GM18498 (cell line): ENCODE results near the gene HSPA2.
"Not testable (repeated sequence)": the region's sequence is repeated elsewhere in the genome, so short reads cannot be mapped to it uniquely, and the experiment has no call there.

Experiments
- ATAC-seq: cut with Tn5 transposase; IDR thresholded peaks from one replicate; pipeline ENCODE4 v1.9.1; 2021; ENCODE audit warnings: mild to moderate bottlenecking, moderate library complexity; ENCODE audit not compliant: unreplicated experiment

Gene HSPA2

DNA sequence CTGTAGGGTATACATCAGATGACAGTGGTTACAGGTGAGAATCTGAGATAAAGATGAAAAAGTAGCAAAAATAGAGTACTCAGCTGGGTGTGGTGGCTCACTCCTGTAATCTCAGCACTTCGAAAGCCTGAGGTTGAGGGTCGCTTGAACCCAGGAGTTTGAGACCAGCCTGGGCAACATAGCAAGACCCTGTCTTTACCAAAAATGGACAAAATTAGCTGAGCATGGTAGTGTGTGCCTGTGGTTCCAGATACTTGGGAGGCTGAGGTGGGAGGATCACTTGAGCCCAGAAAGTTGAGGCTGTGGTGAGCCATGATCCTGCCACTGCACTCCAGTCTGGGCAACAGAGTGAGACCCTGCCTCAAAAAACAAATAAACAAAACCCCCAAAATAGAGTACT, 17.7 kb downstream of the HSPA2 start:
- not testable (repeated sequence) for ATAC-seq

DNA sequence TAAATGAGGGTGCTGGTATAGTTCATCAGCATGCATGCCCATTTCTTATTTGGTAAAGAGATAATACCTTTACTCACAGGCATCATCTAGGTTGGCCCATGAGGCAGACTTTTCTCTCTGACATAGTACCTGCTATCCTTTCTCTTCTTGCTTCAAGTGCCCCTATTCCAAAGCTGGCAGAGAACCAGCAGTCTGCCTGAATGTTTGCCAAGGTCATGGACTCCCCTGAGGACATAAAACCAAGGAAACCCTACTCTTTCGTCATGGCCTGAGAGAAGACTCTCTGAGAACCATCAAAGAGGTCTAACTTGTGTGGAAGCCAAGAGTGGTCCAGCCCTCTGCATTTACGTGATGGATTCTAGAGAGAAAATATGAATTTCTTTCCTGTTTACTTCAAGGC, 21.1 kb downstream of the HSPA2 start:
- no peak for ATAC-seq

DNA sequence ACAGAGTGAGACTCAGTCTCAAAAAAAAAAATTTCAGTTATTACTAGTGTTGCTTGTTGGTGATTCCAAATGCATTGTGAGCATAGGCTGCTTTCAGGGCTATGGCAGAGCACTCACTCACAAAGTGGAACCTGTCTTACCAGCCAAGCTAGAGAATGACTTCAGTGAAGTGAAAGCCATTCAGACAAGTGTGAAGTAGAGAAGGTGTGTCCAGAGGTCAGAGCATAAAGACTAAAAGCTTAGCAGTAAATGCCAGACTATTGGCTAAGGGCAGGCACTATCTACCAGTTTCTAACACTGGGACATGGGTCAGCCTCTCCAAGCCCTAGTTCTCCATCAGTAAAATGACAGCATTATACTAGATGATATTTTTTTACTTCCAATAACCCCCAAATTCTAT, 21.9 kb downstream of the HSPA2 start:
- no peak for ATAC-seq

DNA sequence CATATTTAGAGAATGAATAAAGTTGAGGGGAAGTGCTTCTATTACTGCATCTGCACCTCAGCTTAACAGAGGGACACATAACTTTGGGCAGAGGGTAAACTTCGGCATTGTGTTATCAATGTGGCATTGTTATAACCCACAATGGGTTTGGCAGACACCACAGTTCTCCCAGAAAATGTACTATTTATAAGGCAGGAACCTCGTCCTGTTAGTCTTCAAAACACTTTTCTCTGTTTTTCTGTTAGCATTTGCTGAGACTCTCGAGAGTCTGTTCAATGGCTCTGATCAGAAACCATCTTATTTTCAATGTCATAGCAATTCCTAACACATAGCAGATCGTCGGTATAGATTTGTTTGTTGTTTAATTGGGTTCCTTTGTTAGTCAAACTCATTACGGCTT, 23.2 kb downstream of the HSPA2 start:
- ATAC-seq, result no peak

DNA sequence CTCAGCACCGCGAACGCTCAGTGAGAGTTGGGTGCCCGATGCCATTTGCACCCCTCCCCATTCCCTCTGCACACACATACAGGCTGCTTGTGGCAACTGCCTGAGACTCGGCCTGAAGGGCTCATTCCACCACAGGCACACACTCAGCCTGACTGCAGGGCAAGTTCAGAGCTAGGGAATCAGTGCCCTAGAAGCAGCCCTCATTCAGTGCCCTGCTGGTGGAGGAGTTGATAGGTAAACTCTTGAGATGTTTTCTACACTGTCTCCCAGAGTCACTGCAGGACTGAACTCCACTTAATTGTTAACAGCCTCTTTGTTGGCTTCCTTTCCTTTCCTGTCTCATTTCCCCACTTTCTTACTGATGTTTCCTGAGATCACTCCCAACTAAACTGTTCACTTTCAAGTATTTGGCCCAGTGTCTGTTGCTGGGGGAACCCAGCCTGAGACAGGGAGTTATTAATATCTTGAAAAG, 26.1 kb downstream of the HSPA2 start:
- ATAC-seq, result no peak

DNA sequence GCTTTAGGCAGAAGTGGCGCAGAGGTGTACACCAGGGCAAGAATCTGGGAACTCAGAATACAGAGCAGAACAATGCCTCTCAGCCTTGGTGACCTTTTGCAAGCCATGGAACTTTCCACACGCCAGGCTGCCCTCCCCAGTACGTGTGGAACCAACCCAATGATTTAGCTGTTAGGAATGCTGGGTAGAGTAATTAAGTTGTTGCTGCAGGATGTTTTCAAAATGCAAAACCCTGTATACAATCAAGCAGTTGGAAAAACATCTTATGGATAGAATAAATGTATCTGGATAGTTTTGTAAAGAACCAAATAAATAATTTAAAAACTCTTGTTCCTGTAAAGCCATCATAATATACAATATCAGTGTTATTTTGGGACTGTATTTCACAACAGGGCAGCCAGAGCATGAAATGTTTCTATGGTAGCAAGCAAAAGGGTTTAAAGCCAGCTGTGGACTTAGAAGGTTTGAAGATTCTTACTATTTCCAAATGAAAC, 28.6 kb downstream of the HSPA2 start:
- ATAC-seq, result no peak

DNA sequence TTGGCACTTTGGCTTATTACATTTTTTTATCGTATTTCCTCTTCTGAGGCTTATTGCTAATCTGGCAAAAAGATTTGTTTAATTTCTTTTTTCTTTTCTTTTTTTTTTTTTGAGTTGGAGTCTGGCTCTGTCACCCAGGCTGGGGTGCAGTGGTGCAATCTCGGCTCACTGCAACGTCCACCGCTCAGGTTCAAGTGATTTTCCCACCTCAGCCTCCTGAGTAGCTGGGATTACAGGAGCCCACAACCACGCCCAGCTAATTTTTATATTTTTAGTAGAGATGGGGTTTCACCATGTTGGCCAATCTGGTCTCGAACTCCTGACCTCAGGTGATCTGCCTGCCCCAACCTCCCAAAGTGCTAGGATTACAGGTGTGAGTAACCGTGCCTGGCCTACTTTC, 29.1 kb downstream of the HSPA2 start:
- not testable (repeated sequence) for ATAC-seq

DNA sequence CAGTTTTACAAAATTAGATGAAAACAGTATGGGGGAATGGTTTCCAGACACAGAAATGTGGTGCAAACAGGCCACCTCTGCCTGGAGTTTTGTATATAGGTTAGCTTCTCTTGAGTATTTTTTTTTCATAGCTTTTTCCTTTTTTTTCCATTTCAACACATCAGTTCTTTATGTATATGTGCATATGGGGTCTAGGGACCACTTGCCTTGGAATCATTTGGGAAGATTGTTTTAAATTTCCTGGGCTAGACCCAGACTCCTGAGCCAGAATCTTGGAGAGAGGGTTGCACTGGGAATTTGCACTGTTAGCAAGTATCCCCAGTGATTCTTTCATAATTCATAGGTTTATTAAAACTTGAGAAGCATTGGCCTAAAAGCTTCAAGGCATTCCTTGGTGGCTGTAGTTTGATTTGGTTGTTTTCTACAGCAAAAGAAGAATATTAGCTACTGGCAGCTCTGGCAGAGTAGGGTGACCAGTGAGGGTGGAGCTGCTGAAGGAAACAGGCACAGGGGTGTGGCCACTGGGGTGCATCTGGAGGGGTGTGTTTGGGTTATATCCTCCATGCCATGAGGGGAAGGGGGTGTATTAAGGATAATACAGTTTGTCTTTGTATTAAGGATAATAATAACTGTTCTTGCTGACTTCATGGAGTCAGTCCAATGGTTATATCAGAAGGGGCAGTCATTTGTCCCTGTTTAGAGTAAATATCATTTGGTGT, 32.0 kb downstream of the HSPA2 start:
- no peak for ATAC-seq

DNA sequence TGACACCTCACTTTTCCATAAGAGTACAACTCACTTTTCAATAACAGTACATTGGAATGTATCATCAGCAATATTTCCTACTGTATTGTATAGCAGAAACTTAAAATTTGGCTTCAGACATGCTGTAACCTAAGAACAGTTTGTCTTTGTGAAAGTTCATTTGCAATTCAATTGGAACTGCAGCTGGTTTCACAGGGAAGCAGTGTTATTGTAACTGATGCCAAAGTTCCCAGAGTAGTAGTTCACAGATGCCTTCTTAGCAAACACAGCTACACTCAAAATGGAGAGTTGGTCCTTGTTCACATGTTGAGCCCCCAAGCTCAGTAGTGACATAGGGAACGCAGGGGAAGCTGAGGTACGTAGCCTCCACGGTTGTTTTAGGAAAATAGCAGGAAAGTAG, 32.6 kb downstream of the HSPA2 start:
- no peak for ATAC-seq

DNA sequence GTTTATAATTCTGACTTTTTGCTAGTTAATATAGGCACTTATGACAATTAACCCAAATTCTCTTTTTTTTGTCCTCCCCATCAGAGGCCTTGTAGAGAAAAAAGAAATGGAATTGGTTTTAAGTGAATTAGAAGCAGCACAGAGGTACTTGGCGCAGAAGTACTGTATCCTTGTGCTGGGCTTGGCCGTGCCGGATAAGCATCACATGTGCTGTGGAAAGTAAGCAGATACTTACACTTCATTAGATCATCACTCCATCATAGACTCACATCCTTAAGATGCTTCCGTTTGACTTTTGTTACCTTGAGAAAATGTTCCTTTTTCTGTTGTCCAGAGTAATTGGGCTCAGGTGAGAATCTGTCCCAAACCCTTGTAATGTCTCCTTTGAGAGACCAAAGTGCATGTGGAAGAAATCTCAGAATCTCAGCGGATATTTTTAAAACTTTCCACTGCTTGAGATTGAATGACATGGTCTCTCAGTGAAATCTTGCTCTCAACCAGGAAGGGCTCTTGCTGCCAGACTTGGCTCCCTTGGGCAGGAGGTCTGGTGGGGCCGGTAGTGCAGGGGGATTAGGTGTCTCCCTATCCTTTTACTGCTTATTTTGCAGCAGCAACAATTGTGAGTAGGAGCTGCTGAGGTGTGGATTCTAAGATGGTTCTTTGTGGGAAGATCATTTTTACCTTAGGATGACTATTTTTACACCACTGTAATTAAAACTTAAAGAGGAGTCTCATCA, 34.0 kb downstream of the HSPA2 start:
- ATAC-seq, result no peak

DNA sequence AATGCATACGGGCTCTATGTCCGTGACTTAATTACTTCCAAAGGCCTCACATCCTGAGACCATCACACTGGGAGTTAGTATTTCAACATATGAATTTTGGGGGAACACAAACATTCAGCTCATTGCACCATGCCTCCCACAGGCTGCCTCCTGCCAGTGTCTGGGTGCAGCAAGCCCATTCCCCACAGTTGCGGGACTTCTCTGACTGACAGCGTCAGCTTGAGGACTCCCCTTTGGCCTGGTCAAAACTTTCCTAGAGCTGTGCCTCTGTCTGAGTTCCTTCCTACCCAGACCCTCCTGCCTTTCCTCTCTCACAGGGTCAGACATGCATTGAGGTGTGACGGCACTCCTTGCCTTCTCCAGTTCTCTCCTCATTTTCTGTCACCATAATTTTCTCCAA, 36.7 kb downstream of the HSPA2 start:
- ATAC-seq, result no peak

DNA sequence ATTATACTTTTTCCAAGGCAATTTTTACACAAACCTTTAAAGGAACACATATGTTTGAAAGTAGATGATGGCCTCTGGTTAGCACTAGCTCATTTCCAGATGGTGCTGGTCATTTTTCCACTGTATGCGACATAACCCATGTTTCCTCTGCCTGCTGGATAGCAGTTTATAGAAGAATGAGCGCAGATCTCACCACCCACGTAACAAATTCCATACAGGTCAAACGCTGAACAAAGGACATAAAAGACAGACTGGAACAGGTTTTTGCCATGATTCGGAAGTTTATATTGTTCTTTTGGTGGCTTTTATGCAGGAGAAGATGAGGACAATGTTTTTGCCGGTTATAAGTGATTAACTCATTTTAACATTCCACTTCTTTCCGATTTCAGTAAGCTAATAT, 39.9 kb downstream of the HSPA2 start:
- no peak for ATAC-seq

DNA sequence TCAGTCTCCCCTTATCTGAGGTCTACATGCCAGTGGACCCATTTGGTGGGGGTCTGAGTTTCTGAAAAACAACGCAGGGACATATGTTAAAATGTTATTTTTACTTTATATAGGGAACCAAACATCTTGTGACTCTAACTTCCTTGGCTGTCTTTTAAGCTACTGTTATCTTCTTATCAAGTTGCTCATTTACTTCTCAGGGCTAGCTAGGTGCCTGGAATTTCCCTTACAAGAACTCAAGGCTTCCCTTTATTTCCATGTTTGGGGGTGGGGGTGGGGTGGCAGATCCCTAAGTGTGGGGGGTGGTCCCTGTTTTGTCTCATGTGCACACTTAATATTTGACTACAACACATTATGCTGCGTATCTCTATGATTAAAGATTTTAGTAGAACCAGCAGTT, 40.8 kb downstream of the HSPA2 start:
- no peak for ATAC-seq

DNA sequence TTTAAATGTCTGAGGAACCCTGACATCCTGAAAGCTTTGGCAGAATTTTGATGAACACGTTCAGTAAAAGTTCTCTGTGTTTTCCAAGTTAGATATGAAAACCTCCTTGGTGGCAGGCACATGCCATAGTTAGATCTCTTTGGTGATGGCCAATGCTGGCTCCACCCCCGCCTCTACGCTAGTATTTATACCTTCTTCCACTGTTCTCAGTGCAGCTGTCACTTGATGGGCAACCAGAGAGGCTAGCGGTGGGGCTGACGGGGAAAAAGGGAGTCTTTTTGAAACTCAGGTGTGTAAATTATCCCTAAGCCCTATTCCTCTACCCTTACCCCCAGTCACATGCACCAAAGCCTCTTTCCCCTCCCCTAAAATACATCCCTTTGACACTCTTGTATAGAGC, 41.3 kb downstream of the HSPA2 start:
- ATAC-seq, result no peak

DNA sequence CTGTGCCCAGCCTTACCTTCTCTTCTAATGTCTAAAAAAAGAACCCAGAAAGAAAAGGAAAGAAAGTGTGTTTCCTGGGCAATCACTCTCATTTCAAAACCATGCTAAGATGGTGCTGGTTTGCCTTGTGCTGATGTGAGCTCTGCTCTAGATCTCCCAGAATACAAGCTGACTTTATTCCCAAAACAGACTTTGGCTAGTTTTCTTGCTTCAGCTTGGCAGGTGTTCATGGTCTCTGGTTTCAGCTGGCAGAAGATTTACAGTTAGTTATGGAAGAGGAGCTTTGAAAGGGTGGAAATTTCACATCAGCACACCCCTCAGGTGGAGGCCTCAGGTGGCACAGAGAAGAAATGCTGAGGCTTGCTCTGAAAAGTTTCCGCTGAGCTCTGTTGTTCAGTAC, 43.6 kb downstream of the HSPA2 start:
- no peak for ATAC-seq

DNA sequence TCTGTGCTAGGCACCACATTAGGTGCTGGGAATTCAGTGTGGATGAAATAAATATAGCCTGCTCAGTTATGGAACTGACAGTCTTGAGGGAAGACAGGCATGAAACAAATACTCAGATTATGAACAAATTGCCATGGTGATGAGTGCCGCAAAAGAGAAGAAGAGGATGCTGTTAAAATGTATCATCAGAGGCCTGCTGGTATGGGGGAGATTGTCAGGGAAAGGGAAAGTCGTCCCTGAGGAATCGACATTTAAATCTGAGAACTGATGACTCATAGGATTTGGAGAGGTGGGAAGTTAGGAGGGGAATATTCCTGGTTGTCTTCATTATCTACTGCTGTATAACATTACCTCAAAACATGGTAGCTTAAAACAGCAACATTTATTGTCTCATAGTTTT, 51.3 kb downstream of the HSPA2 start:
- no peak for ATAC-seq
